SU-DHL-6 (cell line): ENCODE data around the gene PLCZ1.
"Not testable (repeated sequence)": the region's sequence is repeated elsewhere in the genome, so short reads cannot be mapped to it uniquely, and the experiment has no call there.

Experiments
- H2AFZ ChIP-seq: fragments of 200-600 bp; sonication (generic); 2 replicates; pipeline ENCODE4 v1.6.1; 2014; ENCODE audit warnings: low read depth, mild to moderate bottlenecking, moderate library complexity, mixed read lengths, antibody characterized with exemption, low read length; ENCODE audit not compliant: severe bottlenecking
- H3F3A ChIP-seq: fragments of 200-600 bp; shearing (Covaris generic); 2 replicates; pipeline ENCODE4 v1.6.0; 2016; ENCODE audit warnings: antibody characterized with exemption, mild to moderate bottlenecking; ENCODE audit not compliant: insufficient read depth
- H3K27ac ChIP-seq: fragments of 200-600 bp; sonication (generic); 2 replicates; pipeline ENCODE4 v1.5.1; 2016; ENCODE audit warnings: low read depth, mild to moderate bottlenecking, low read length, moderate library complexity, mixed read lengths
- H3K27me3 ChIP-seq: fragments of 200-600 bp; sonication (generic), shearing (Covaris generic); 2 replicates; pipeline ENCODE4 v1.6.0; 2014; ENCODE audit warnings: mild to moderate bottlenecking, low read length
- H3K36me3 ChIP-seq: fragments of 200-600 bp; sonication (generic); 2 replicates; pipeline ENCODE4 v1.6.1; 2014; ENCODE audit warnings: mild to moderate bottlenecking, low read length, mixed read lengths
- H3K4me2 ChIP-seq: fragments of 300-600, 200-600 bp; shearing (Covaris generic), sonication (generic); 2 replicates; pipeline ENCODE4 v1.6.0; 2014; ENCODE audit warnings: low read length, low read depth, mild to moderate bottlenecking; ENCODE audit not compliant: poor library complexity, severe bottlenecking
- H3K4me3 ChIP-seq: fragments of 200-600 bp; sonication (generic); 2 replicates; pipeline ENCODE4 v1.5.1; 2014; ENCODE audit warnings: antibody characterized with exemption, low read length, mild to moderate bottlenecking, mixed read lengths; ENCODE audit not compliant: insufficient read depth, poor library complexity, severe bottlenecking
- H3K79me2 ChIP-seq: fragments of 200-600 bp; sonication (generic); 2 replicates; pipeline ENCODE4 v1.6.1; 2014; ENCODE audit warnings: mild to moderate bottlenecking, low read length, moderate library complexity; ENCODE audit not compliant: insufficient read depth
- H3K9ac ChIP-seq: fragments of 200-600 bp; sonication (generic); 2 replicates; pipeline ENCODE4 v1.7.0; 2014; ENCODE audit warnings: mild to moderate bottlenecking, low read length
- H3K9me2 ChIP-seq: fragments of 200-600 bp; sonication (generic); replicated peaks from 2 replicates; pipeline ENCODE4 v1.6.1; 2014; ENCODE audit warnings: low read length; ENCODE audit not compliant: insufficient read depth
- H3K9me3 ChIP-seq: fragments of 200-600 bp; sonication (generic); 2 replicates; pipeline ENCODE4 v1.6.1; 2014; ENCODE audit warnings: low read length, mixed read lengths; ENCODE audit not compliant: insufficient read depth
- H4K20me1 ChIP-seq: fragments of 200-600 bp; sonication (generic); 2 replicates; pipeline ENCODE4 v1.6.1; 2014; ENCODE audit warnings: low read depth, mild to moderate bottlenecking, antibody characterized with exemption, low read length, moderate library complexity, mixed read lengths
- EZH2phosphoT487 ChIP-seq: fragments of 200-600 bp; sonication (generic), shearing (Covaris generic); conservative IDR thresholded peaks from 2 replicates; pipeline ENCODE4 v1.6.1; 2018; ENCODE audit warnings: mild to moderate bottlenecking, antibody characterized with exemption, low read length, moderate library complexity, mixed read lengths
- TF ChIP-seq, protein P1 (sequence below): fragments of 200-600 bp; sonication (generic); IDR thresholded peaks from one replicate; pipeline ENCODE4 v1.5.1; 2017; ENCODE audit warnings: antibody characterized with exemption, mild to moderate bottlenecking, low read length, moderate library complexity; ENCODE audit not compliant: insufficient read depth, poor library complexity, severe bottlenecking

The PLCZ1 gene, protein sequence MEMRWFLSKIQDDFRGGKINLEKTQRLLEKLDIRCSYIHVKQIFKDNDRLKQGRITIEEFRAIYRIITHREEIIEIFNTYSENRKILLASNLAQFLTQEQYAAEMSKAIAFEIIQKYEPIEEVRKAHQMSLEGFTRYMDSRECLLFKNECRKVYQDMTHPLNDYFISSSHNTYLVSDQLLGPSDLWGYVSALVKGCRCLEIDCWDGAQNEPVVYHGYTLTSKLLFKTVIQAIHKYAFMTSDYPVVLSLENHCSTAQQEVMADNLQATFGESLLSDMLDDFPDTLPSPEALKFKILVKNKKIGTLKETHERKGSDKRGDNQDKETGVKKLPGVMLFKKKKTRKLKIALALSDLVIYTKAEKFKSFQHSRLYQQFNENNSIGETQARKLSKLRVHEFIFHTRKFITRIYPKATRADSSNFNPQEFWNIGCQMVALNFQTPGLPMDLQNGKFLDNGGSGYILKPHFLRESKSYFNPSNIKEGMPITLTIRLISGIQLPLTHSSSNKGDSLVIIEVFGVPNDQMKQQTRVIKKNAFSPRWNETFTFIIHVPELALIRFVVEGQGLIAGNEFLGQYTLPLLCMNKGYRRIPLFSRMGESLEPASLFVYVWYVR

DNA sequence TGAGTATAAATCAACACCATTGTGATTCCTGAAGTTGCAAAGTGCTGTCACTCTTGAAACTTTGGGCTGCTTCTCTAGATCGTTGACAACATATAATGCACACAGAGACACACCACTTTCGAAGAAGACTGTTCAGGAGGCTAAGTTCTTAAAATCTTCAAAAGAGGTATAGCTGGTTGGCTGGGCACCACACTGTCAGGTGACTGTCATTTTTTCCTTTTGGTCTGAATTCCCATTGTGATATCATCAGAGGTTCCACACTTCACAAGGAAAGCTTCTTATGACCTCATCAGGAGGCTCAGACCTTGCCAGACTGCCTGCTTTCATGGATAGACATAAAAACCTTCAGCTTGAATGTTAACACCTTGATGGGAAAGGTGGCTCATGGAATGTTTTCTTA, at the start of gene PLCZ1, which contains the start of gene CAPZA3:
Gene PLCZ1 (minus strand): TSS at position 194 of the 400 bp plus-strand sequence. CDS start 641 bp downstream, outside the sequence.
Gene CAPZA3 (plus strand): TSS at position 301 of the 400 bp plus-strand sequence. CDS start 150 bp downstream, outside the sequence.
- Histone ChIP-seq H3K79me2 (no peaks in the 10 kb centered on the region), H2AFZ (no peak within 1 kb of the TSS), H3K9me2 (no peaks in the 10 kb centered on the region), H3K4me3 (no peak within 1 kb of the TSS), H3F3A (no peaks in the 10 kb centered on the region), H3K9ac (no peak within 1 kb of the TSS), H3K9me3 (peaks cover 5% of the 10 kb centered on the region; the same call in 1 of the 2 replicates), H3K36me3 (no peaks in the 10 kb centered on the region), H3K27ac (no peak within 1 kb of the TSS), H3K4me2 (no peak within 1 kb of the TSS), H4K20me1 (no peaks in the 10 kb centered on the region), H3K27me3 (no peaks in the 10 kb centered on the region)
- no peak for TF ChIP-seq EZH2phosphoT487
- TF ChIP-seq, protein P1, sequence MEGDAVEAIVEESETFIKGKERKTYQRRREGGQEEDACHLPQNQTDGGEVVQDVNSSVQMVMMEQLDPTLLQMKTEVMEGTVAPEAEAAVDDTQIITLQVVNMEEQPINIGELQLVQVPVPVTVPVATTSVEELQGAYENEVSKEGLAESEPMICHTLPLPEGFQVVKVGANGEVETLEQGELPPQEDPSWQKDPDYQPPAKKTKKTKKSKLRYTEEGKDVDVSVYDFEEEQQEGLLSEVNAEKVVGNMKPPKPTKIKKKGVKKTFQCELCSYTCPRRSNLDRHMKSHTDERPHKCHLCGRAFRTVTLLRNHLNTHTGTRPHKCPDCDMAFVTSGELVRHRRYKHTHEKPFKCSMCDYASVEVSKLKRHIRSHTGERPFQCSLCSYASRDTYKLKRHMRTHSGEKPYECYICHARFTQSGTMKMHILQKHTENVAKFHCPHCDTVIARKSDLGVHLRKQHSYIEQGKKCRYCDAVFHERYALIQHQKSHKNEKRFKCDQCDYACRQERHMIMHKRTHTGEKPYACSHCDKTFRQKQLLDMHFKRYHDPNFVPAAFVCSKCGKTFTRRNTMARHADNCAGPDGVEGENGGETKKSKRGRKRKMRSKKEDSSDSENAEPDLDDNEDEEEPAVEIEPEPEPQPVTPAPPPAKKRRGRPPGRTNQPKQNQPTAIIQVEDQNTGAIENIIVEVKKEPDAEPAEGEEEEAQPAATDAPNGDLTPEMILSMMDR: no peak

DNA sequence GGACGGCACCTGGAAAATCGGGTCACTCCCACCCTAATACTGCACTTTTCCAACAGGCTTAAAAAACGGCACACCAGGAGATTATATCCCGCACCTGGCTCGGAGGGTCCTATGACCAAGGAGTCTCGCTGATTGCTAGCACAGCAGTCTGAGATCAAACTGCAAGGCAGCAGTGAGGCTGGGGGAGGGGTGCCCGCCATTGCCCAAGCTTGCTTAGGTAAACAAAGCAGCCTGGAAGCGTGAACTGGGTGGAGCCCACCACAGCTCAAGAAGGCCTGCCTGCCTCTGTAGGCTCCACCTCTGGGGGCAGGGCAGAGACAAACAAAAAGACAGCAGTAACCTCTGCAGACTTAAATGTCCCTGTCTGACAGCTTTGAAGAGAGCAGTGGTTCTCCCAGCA, 47.7 kb upstream of the PLCZ1 start:
- H3K9ac ChIP-seq, H3K4me3 ChIP-seq, H3K9me3 ChIP-seq, H2AFZ ChIP-seq, H4K20me1 ChIP-seq, H3F3A ChIP-seq, H3K27ac ChIP-seq, H3K79me2 ChIP-seq, H3K27me3 ChIP-seq, H3K36me3 ChIP-seq, H3K9me2 ChIP-seq, H3K4me2 ChIP-seq: not testable (repeated sequence)

DNA sequence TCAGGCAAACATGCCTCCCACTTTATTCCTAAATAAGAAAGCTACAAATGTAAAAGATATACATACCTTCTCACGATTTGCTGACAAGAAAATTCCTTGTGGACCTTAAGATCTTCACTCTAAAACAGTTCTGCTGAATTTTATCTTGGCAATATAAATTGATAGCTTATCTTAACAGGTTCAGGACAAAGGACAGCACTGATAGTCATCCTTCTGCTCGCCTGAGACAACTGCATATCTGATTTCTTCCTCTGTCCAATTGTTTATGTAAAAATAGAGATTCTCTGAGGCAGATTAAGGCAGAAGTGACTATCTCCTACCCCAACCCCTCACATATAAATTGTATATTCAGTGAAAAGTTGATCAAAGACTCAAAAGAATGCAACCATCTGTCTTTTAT, 45.0 kb upstream of the PLCZ1 start:
- no peaks in the 10 kb centered on the region for H3K36me3 ChIP-seq
- no peaks in the 10 kb centered on the region for H4K20me1 ChIP-seq
- H3K27ac ChIP-seq: no peak overlapping the region
- H3K79me2 ChIP-seq: no peaks in the 10 kb centered on the region
- H3K9me2 ChIP-seq: no peaks in the 10 kb centered on the region
- no peak overlapping the region for H3K4me3 ChIP-seq
- H2AFZ ChIP-seq: no peak overlapping the region
- TF ChIP-seq EZH2phosphoT487: no peak
- TF ChIP-seq, protein P1: no peak
- H3K9ac ChIP-seq: no peak overlapping the region
- no peaks in the 10 kb centered on the region for H3F3A ChIP-seq
- no peaks in the 10 kb centered on the region for H3K27me3 ChIP-seq
- H3K4me2 ChIP-seq: no peak overlapping the region
- H3K9me3 ChIP-seq: no peaks in the 10 kb centered on the region

DNA sequence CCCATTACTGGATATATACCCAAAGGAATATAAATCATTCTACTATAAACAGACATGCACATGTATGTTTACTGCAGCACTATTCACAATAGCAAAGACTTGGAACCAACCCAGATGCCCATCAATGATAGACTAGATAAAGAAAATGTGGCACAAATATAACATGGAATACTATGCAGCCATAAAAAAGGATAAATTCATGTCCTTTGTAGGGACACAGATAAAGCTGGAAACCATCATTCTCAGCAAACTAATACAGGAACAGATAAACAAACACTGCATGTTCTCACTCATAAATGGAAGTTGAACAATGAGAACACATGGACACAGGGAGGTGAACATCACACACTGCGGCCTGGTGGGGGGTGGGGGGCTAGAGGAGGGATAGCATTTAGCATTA, 28.7 kb upstream of the PLCZ1 start:
- not testable (repeated sequence) for H3K79me2 ChIP-seq, H3K9me3 ChIP-seq, H3K9ac ChIP-seq

More for the DNA sequence above, 28.7 kb upstream of the PLCZ1 start:
- not testable (repeated sequence) for H3K9me2 ChIP-seq, H2AFZ ChIP-seq, H3K27me3 ChIP-seq, H3K4me3 ChIP-seq, H4K20me1 ChIP-seq, H3F3A ChIP-seq, H3K27ac ChIP-seq, H3K4me2 ChIP-seq, H3K36me3 ChIP-seq
